Stomach (tissue), 9 donors: ENCODE data around the gene SGCA. TPM values are rescaled to one million over a fixed set of nuclear protein-coding genes. Genes with fewer than 3 reads are reported as not detected.

Source experiments
- DNase-seq, 2 donors: peaks; one replicate each; pipeline versions ENCODE4 v3.0.0 to v3.0.0-alpha.2; 2013 to 2019
- H3K27ac ChIP-seq, 5 donors: fragments of 200-600 bp in 4 of 5; sonication (generic) in 4 of 5; one replicate each; pipeline ENCODE4 v1.5.1; 2013 to 2019; ENCODE audit warnings: mild to moderate bottlenecking in 1 of 5, moderate library complexity in 1 of 5
- H3K27me3 ChIP-seq, 3 donors: fragments of 200-600 bp; sonication (generic); one replicate each; pipeline ENCODE4 v1.5.1; 2017 to 2019; ENCODE audit warnings: mixed run types in 1 of 3
- H3K36me3 ChIP-seq, 4 donors: fragments of 200-600 bp; sonication (generic); 1 replicate in 3 of 4; 2 replicates in 1 of 4; pipeline ENCODE4 v1.5.1; 2016 to 2019
- H3K4me1 ChIP-seq, 4 donors: fragments of 200-600 bp; sonication (generic); one replicate each; pipeline ENCODE4 v1.5.1; 2016 to 2019
- H3K4me3 ChIP-seq, 4 donors: fragments of 200-600 bp; sonication (generic) in 3 of 4; one replicate each; pipeline ENCODE4 v1.5.1; 2016 to 2019; ENCODE audit warnings: mild to moderate bottlenecking in 1 of 4
- H3K9me3 ChIP-seq, 4 donors: fragments of 200-600 bp; sonication (generic); one replicate each; pipeline ENCODE4 v1.5.1; 2016 to 2019
- EP300 ChIP-seq: sonication (generic); formaldehyde crosslinking; IDR thresholded peaks from one replicate; pipeline ENCODE4 v1.6.1; 2017; ENCODE audit warnings: antibody characterized with exemption
- POLR2A ChIP-seq, 4 donors: fragments of 450-650 bp; IDR thresholded peaks; one replicate each; pipeline ENCODE4 v1.6.1; 2016; ENCODE audit warnings: antibody characterized with exemption in 4 of 4, control low read depth in 2 of 4, mild to moderate bottlenecking in 1 of 4, moderate library complexity in 1 of 4
- POLR2AphosphoS5 ChIP-seq, 3 donors: sonication (generic); formaldehyde crosslinking; IDR thresholded peaks; one replicate each; pipeline ENCODE4 v1.6.1; 2016; ENCODE audit warnings: antibody characterized with exemption in 3 of 3
- WGBS, 5 donors: extraction: QIAGEN DNeasy Blood & Tissue Kit in 3 of 5; methylation state at CpG; one replicate each; pipeline versions ENCODE4 v1.1.5 to v1.1.7; 2013 to 2018; 5-methylcytosine and 5-hydroxymethylcytosine counted together
- intact Hi-C: fragments of 100-400 bp; cut with DNase I; formaldehyde crosslinking; loops from one replicate; pipeline ENCODE4 v1.15.1; 2023; ENCODE audit warnings: low total_unique reads
- polyA plus RNA-seq, 3 donors: library from polyadenylated mRNA; stranded (reverse); fragments of 200-250 nt; gene quantifications; one replicate each; pipeline ENCODE4 v1.2.3, GENCODE V29; 2013
- total RNA-seq, 5 donors: library from RNA; depleted of rRNA; stranded (reverse); fragments of >200 nt; gene quantifications; one replicate each; pipeline versions ENCODE4 v1.1.0 to v1.2.3, GENCODE V29; 2014 to 2016
- TF ChIP-seq, protein P1 (sequence below), 7 experiments: fragments of 450-650 bp in 4 of 7; fragments of 200-600 bp in 3 of 7; sonication (generic) in 3 of 7; IDR thresholded peaks; one replicate each; pipeline ENCODE4 v1.5.1; 2016 to 2019; ENCODE audit warnings: antibody characterized with exemption in 7 of 7, control low read depth in 2 of 7, mild to moderate bottlenecking in 1 of 7
- donor health status: healthy with polysubstance abuse.
- donor health status: Bipolar disorder and iron deficiency.
- donor health status: healthy.

The SGCA gene
- total and polyA plus RNA-seq, 8 donors: 5.4 to 89.3 (median 15.1) TPM

DNA sequence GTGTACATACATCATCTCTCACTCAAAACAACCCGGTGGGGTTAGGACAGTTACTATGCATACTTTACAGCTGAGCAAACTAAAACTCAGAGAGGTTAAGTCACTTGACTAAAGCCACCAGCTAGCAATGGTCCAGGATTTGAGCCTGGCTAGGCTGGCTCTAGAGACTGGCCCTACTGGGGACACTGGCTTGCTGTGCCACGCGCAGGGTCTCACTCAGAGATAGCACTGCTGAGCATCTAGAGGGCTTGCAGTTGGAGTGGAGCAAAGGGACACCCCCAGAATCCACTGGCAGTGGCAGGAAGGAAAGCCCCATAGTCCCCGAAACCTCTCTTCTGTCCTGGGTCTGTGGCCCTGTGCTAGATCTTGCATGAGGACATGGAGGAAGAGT is 47.0 kb upstream of the SGCA start:
- Histone ChIP-seq H3K27ac (no peak overlapping the region), H3K27me3 (peaks cover 0 to 33% (median 10%) of the 10 kb centered on the region in 3 donors), H3K9me3 (no peaks in the 10 kb centered on the region), H3K36me3 (no peaks in the 10 kb centered on the region), H3K4me3 (no peak overlapping the region), H3K4me1 (peaks cover 20 to 38% (median 31%) of the 10 kb centered on the region in 4 donors)
- intact Hi-C loops: no loop called here
- 76 to 84% (median 81%) methylated on average over 4 of the region's 4 CpGs for WGBS, 5 donors
- no peak for TF ChIP-seq POLR2AphosphoS5 (IDR thresholded peaks at IDR 0.05)
- TF ChIP-seq EP300: no peak
- TF ChIP-seq, protein P1, sequence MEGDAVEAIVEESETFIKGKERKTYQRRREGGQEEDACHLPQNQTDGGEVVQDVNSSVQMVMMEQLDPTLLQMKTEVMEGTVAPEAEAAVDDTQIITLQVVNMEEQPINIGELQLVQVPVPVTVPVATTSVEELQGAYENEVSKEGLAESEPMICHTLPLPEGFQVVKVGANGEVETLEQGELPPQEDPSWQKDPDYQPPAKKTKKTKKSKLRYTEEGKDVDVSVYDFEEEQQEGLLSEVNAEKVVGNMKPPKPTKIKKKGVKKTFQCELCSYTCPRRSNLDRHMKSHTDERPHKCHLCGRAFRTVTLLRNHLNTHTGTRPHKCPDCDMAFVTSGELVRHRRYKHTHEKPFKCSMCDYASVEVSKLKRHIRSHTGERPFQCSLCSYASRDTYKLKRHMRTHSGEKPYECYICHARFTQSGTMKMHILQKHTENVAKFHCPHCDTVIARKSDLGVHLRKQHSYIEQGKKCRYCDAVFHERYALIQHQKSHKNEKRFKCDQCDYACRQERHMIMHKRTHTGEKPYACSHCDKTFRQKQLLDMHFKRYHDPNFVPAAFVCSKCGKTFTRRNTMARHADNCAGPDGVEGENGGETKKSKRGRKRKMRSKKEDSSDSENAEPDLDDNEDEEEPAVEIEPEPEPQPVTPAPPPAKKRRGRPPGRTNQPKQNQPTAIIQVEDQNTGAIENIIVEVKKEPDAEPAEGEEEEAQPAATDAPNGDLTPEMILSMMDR (IDR thresholded peaks at IDR 0.05): no peak
- TF ChIP-seq POLR2A (IDR thresholded peaks at IDR 0.05): no peak
- no peak for DNase-seq

DNA sequence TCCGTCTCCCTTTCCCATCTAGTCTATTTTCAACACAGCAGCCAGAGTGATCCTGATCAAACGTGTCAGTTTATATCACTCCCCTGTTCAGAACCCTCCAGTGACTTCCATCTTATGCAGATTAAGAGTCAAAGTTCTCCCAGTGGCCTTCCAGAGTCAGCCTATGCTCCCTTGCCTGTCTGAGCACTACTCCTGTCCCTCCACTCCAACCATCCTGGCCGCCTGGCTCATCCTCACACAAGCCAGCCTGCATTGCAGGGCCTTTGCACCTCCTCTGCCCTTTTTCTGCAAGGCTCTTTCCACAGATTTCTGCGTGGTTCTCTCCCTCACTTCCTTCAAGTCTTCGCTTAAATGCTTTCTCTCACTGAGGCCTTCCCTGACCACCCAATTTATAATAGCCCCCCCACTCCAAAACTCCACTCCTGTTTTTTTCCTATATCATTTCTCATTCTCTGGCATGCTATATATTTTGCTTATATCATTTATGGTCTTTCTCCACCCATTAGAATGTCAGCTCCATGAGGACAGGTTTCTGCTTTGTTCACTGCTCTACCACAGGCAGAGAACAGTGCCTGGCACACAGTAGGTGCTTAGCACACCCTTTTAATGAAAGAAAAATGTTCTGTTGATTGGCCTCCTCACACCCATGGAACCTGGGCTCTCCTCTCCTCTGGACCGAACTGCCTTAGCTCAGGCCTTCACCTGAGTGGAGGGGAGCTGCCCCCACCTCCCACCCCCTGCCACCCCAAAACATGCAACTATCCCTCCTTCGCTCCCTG is 45.1 kb upstream of the SGCA start:
- H3K27ac ChIP-seq: no peak overlapping the region
- H3K4me3 ChIP-seq: no peak overlapping the region
- no peak for DNase-seq
- TF ChIP-seq, protein P1 (IDR thresholded peaks at IDR 0.05): no peak
- TF ChIP-seq POLR2A (IDR thresholded peaks at IDR 0.05): no peak
- no peak for TF ChIP-seq POLR2AphosphoS5 (IDR thresholded peaks at IDR 0.05)
- TF ChIP-seq EP300: no peak
- peaks cover 0 to 29% (median 10%) of the 10 kb centered on the region in 3 donors for H3K27me3 ChIP-seq
- intact Hi-C loops: no loop called here
- peaks cover 16 to 32% (median 26%) of the 10 kb centered on the region in 4 donors for H3K4me1 ChIP-seq
- H3K9me3 ChIP-seq: no peaks in the 10 kb centered on the region
- H3K36me3 ChIP-seq: no peaks in the 10 kb centered on the region
- 85 to 94% (median 88%) methylated on average over 7 of the region's 7 CpGs for WGBS, 5 donors

DNA sequence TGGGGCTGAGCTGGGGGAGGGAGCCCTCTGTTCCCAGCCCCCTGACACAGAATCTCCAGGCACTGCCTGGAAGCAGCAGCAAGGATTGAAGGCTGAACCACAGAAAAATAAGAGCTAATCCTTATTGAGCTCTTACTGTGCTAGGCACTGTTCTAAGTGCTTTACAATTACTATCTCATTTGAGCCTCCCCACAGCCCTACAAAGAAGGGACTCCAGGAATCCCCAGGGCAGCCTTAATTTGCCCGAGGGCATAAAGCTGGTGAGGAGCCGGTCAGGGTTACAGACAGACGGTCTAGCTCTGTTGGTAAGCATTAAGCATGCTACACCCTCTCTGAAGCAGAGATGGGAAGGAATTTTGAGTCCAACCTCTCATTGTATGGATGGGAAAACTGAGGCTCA is 42.9 kb upstream of the SGCA start:
- Histone ChIP-seq H3K27me3 (peaks cover 0 to 18% (median 3%) of the 10 kb centered on the region in 3 donors), H3K36me3 (no peaks in the 10 kb centered on the region), H3K9me3 (no peaks in the 10 kb centered on the region), H3K4me1 (peaks cover 1 to 23% (median 12%) of the 10 kb centered on the region in 4 donors), H3K27ac (peak overlapping the region in 3 of 5 donors; percentile 30 to 60 (median 59)), H3K4me3 (no peak overlapping the region)
- no peak for DNase-seq
- TF ChIP-seq, protein P1 (IDR thresholded peaks at IDR 0.05): no peak
- TF ChIP-seq POLR2A (IDR thresholded peaks at IDR 0.05): no peak
- intact Hi-C loops: no loop called here
- 90 to 100% (median 94%) methylated on average over 3 of the region's 3 CpGs for WGBS, 5 donors

DNA sequence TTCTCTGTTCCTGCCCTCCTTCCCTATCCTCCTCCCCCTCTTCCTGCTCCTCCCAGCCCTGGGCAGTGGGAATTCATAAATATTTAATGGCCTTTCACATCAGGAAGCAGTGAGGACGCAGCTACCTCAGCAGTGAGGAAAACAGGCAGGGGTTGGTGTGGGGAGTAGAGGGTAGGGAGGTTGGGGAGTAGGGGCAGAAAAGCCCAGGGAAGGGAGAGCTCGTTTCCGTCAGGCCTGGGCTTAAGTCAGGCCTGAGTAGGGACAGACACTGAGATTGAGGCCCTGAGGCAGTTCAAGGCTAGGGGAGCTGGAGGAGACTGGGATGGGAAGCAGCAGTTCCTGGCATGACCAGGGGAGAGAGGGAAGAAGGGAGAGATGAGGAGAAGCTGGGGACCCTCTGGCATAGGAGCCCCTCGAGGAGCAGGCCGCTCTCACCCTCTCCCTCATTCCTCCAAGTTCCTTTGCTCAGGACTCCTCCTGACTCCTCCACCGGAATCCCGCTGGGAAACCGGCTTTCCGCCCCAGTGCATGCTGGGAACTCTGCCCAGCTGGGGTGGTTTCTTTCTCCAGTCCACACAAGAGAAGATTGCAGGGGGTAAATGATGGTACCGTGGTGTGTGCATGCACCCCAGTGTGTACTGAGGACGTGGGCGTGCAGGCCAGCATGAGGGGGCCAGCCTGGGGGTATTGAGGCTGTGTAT is 42.0 kb upstream of the SGCA start:
- TF ChIP-seq POLR2AphosphoS5 (IDR thresholded peaks at IDR 0.05): no peak
- TF ChIP-seq EP300: no peak
- TF ChIP-seq POLR2A (IDR thresholded peaks at IDR 0.05): no peak
- TF ChIP-seq, protein P1 (IDR thresholded peaks at IDR 0.05): no peak
- Histone ChIP-seq H3K27ac (peak overlapping the region in 3 of 5 donors; percentile 30 to 60 (median 59)), H3K4me1 (peaks cover 5 to 26% (median 14%) of the 10 kb centered on the region in 4 donors), H3K9me3 (no peaks in the 10 kb centered on the region), H3K4me3 (no peak overlapping the region), H3K27me3 (peaks cover 0 to 22% (median 8%) of the 10 kb centered on the region in 3 donors), H3K36me3 (no peaks in the 10 kb centered on the region)
- DNase-seq: no peak
- 37 to 48% (median 41%) methylated on average over 12 of the region's 12 CpGs for WGBS, 5 donors
- intact Hi-C loops: no loop called here
